ENCODE results near the gene AGO4.
"Not testable (repeated sequence)": the region's sequence is repeated elsewhere in the genome, so short reads cannot be mapped to it uniquely, and the experiment has no call there.

AGO4 gene

DNA sequence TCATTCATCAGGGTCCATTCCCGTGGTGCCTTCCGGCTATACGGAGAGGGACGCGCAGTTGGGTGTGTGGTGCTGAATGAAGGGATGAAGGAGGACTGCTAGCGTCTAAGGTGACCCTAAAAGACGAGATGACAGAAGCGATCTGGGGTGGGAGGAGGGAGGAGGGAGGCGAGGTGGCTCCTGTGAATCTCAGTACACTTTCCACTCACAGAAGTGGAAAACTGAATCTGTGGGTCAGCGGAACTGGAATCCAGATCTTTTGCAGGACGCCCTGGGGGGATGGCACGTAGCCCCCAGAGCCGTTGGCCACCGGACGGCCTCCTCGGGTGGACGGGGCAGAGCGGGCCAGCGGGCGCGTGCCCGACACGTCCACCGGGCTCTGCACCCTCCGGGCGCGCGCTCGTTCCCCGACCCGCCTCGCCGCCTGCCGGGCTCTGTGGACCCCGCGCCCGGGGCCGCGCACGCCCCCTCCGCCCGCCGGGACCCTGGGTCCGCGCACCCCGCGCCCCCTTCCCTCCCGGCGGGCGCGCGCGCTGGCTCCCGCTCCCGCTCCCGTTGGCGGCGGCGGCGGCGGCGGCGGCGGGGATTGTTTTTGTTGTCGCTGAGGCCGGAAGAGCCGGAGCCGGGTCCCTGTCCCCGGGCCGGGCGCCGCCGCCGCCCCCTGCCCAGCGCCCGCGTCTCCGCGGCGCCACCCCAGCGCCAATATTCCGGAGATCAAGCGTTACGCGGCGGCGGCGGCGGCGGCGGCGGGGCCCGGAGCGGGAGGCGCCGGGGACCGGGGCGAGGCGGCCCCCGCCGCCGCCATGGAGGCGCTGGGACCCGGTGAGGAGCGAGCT is at the start of gene AGO4:
Gene AGO4, plus strand, starts transcription at position 403 of the 836 bp plus-strand sequence. Its CDS starts 401 bp downstream, at position 804.
- DNase-seq (ENCODE audit: low read depth), result no peak

DNA sequence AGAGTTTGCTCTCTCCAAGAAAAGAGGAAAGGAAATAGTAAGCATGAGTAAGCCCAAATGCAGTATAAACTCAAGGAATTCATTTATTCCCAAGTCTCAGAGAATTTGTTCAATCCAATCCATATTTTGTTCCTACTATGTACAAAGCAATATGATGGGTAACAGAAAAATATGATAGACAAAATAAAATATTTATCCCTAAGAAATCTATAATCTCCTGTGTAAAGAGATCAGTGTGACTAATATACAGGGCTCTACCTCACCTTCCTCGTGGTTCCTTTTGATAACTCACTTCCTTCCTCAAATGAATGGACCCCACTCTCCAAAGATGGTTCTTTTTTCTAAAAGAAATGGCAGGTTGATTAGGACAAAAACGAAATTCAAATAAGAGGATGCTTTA is 45.7 kb upstream of the AGO4 start:
- DNase-seq (ENCODE audit: low read depth), result no peak

DNA sequence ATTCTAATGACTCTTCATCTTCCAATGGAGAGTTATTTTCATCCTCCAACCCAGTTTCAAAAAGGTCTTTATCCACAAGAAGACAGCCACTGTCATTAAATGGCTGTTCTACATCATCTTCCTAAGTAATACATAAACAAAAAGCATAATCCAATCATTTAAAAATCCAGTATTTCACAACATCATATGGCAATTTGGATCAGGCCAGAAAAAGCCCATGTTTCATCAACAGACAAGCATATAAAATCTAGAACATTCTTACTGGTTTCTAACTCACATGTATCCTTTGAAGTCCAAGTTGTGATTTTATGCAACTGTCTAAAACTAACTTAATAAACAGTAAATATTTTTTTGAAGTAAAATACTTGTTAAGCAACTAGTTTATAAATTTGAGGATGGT is 44.6 kb upstream of the AGO4 start:
- no peak for DNase-seq (ENCODE audit: low read depth)

DNA sequence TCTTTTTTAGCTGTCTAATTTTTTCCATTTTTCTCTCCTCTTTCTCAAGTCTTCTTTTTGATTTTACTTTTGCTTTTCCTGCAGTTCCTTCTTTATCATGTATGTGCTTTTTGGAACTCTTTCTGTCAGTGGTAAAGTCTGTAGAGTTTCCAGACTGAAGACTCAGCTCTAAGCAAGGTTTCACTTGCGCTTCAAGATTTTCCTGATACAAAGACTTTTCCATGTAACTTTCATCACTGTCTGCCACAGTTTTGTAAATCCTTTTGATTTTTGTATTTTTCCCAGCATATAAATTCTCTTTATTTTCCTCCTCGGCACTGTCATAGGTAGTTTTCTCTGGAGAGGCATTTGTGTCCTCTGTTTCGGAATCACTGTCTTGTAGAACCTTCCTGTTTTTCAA is 43.5 kb upstream of the AGO4 start:
- no peak for DNase-seq (ENCODE audit: low read depth)

DNA sequence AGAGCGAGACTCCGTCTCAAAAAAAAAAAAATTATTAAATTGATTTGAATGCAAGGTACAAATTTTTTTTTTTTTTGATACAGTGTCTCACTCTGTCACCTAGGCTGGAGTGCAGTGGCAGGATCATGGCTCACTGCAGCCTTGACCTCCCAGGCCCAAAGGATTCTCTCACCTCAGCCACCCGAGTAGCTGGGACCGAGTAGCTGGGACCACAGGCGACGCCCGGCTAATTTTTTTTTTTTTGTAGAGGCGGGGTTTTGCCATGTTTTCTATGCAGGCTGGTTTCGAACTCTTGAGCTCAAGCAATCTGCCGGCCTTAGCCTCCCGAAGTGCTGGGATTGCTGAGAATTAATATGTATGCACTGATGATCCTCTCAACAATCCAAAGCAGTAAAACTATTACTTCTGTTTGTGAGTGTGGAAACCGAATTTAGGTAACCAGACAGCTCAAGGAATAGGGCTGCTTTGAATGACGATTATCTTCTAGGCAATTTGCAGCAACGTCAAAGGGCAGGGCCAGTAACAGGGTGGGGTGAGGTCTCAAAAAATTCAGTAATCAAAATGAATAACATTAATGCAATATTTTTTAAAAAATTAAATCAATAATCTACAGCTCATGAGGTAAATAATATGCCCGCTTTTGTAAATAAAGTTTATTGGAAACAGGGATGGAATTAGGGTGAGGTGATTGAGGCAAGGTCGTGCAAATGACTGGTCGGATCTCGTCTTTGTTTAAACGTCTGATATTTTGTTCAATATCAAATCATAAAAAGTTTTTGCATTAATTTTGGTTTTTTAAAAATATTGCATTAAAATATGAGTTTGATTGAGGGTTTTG is 39.2 kb upstream of the AGO4 start:
- DNase-seq (ENCODE audit: low read depth), result no peak

DNA sequence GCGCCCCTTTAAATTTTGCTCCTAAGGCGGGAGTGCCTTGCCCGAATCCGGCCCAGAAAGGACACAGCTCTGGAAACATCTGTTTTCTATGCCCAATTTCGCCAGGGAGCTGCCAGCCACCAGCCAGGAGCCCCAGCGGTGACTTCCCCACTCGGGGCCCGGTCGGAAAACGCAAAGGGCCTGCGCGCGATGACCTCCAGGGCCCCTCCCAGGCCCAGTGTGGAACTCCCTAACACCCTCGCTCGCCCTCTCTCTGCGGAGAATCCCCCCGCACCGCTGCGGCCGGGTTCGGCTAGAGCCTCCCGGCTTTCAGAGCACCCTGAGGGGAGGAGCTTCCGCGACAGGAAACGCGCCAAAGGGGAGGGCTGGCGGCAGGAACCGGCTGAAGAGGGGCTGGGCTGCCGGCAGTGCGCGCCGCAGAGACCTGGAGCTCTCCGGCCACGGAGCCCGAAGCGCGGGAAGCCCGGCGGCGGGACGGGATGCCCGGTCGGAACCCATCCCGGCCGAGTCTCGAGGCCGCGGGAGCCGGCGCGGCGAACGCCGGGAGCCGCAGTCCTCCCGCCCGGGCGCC is 38.5 kb upstream of the AGO4 start:
- peak; percentile 73 for DNase-seq (ENCODE audit: low read depth)

DNA sequence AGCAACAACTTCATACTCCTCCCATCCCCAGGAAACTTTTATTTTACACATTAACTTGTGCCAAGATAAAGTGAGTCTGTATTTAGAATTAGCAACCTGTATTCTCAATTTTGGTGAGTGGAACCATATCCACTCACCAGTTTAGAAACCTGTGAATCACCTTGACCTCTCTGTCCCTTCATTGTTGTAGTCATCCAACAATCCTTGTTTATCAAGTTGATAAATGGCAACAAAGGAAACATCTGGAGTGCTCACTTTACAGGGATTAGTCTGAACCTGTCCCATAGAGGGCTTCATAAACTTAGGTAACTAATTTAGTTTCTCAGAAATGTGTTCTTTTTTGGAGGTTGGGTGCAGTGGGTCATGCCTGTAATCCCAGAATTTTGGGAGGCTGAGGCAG is 34.1 kb upstream of the AGO4 start:
- DNase-seq (ENCODE audit: low read depth), result no peak

DNA sequence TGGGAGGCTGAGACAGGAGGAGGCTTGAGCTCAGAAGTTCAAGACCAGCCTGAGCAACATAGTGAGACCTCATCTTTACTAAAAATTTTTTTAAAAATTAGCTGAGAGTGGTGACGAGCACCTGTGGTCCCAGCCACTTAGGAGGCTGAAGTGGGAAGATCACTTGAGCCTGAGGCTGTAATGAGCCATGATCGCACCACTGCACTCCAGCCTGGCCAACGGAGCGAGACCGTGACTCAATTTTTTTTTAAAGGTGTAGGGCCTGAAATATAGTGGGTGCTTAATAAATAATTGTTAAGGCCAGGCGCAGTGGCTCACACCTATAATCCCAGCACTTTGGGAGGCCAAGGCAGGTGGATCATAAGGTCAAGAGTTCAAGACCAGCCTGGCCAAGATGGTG is 31.6 kb upstream of the AGO4 start:
- not testable (repeated sequence) for DNase-seq (ENCODE audit: low read depth)

DNA sequence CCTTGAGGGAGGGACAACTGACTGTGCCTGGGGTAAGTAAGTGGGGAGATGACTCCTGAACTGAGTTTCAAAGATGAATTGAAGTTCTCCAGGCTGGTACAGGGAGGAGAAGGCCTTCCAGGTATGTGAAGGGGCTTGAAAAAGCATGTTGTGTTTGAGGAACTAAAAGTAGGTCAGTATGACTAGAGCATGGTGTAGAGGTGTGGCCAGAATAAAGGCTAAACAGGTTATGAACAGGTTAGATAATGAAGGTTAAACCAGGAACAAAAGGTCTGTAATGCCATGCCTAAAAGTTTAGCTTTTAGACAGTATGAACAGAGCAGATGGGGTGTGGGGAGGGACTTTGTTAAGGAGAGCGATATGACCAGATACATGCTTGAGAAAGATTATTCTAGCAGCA is 30.7 kb upstream of the AGO4 start:
- no peak for DNase-seq (ENCODE audit: low read depth)

DNA sequence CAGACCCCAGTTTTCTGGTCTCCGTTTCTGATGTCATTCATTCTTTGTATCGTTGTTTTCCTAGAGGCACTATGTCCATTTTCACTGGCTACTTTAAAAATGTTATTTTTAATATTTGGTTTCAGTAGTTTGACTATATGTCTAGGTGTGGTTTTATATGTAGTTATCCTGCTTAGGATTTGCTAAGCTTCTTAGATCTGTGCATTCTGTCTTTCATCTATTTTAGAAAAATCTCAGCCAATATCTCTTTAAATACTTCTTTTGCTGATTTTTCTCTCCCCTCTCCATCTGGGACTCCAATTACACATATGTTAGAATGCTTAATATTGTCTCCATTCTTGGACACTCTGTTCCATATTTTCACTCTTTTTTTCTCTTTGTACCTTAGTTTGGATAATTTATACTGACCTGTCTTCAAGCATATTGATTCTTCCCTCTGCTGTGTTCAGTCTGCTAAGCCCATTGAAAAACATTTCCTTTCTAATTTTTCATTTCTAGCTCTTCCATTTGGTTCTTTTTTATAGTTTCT is 24.7 kb upstream of the AGO4 start:
- no peak for DNase-seq (ENCODE audit: low read depth)

DNA sequence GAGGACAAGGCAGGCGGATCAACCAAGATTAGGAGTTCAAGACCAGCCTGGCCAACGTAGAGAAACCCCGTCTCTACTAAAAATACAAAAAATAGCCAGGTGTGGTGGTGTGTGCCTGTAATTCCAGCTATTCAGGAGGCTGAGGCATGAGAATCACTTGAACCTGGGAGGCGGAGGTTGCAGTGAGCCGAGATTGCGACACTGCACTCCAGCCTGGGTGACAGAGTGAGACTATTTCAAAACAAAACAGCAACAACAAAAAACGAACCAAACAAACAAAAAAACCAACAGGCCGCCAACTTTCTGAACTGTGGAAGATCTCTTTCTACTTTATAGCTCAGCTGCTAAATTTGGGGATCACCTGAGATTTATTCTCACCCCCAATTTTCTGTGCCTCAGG is 23.5 kb upstream of the AGO4 start:
- not testable (repeated sequence) for DNase-seq (ENCODE audit: low read depth)

DNA sequence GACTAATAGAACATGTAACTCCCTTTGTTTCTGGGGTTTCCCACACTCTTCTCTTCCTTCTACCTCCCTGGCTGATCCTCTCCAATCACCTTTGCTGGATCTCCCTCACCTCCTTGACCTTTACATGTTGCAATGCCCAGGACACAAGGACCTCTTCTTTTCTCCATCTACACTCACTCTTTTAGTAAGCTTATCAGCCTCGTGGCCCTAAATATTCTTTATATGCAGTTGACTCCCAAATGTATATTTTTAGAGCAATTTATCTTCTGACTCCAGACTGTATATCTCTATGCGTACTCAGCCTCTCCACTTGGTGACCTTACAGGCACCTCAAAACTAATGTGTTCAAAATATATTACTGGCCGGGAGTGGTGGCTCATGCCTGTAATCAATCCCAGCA is 19.7 kb upstream of the AGO4 start:
- no peak for DNase-seq (ENCODE audit: low read depth)

DNA sequence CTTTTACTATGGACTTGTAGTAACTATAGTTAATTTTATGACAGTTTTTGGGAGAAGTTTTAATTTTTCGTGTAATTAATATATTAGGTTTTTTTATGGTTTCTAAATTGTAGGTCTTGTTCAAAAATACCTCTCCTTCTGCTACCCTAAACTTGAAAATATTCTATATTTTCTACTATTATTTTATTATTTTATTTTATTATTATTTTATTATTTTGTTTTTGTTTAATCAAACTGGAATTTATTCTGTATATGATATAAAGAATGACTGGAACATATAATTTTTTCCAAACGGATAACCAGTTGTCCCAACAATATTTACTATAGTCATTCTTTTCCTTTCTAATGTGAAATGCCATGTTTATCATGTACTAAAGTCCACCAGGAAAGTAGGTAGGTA is 17.1 kb upstream of the AGO4 start:
- no peak for DNase-seq (ENCODE audit: low read depth)

DNA sequence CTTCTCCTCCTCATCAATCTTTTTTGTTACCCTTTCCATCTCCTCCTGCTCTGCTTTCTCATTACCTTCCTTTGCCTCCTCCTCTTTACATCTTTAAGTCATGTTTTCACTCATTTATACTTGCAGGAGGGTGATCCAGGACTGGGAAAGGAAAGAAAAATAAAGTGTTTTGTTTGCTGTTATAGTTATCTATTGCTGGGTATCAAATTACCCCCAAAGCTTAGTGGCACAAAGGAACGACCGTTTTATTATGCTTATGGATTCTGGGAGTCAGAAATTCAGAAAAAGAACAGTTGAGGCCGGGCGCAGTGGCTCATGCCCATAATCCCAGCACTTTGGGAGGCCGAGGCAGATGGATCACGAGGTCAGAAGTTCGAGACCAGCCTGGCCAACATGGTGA is 12.5 kb upstream of the AGO4 start:
- no peak for DNase-seq (ENCODE audit: low read depth)

DNA sequence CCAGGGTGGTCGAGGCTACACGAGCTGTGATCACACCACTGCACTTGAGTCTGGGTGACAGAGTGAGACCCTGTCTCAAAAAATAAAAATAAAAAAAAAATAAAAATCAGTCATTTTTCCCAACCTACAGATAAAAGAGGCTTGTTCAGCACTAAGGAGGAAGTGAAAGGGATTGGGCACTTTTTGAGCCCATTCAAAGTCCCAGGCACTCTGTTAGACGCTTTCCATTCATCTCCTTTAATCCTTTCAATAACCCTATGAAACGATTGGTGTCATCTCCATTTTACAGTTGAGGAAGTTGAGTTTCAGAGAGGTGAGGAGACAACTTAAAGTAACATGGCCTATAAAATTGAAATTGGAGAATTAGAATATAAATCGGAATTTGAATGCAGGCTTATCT is 10.4 kb upstream of the AGO4 start:
- no peak for DNase-seq (ENCODE audit: low read depth)

DNA sequence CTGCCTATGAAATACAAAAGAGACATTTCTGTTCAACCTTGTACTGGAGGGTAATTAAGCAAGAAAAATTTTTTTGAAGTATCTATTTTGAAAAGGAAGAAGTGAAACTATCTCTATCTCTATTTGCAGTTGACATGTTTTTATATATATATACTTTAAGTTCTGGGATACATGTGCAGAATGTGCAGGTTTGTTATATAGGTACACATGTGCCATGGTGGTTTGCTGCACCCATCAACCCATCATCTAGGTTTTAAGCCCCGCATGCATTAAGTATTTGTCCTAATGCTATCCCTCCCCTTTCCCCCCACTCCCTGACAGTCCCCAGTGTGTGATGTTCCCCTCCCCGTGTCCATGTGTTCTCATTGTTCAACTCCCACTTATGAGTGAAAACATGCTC is 9.8 kb upstream of the AGO4 start:
- not testable (repeated sequence) for DNase-seq (ENCODE audit: low read depth)

DNA sequence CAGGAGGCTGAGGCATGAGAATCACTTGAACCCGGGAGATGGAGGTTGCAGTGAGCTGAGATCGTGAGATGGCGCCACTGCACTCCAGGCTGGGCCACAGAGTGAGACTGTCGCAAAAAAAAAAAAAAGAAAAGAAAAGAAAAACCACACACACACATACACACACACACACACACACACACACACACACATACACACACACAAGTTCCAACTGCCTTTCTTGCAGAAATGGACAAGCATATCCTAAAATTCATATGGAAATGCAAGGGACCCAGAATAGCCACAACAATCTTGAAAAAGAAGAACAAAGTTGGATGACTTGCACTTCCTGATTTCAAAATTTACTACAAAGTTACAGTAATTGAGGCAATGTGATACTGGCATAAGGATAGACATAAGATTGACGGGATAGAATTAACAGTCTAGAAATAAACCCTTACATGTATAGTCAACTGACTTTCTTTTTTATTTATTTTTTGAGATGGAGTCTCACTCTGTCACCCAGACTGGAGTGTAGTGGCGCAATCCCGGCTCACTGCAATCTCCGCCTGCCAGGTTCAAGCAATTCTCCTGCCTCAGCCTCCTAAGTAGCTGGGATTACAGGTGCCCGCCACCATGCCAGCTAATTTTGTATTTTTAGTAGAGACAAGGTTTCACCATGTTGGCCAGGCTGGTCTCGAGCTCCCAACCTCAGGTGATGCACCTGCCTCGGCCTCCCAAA is 7.5 kb upstream of the AGO4 start:
- not testable (repeated sequence) for DNase-seq (ENCODE audit: low read depth)

DNA sequence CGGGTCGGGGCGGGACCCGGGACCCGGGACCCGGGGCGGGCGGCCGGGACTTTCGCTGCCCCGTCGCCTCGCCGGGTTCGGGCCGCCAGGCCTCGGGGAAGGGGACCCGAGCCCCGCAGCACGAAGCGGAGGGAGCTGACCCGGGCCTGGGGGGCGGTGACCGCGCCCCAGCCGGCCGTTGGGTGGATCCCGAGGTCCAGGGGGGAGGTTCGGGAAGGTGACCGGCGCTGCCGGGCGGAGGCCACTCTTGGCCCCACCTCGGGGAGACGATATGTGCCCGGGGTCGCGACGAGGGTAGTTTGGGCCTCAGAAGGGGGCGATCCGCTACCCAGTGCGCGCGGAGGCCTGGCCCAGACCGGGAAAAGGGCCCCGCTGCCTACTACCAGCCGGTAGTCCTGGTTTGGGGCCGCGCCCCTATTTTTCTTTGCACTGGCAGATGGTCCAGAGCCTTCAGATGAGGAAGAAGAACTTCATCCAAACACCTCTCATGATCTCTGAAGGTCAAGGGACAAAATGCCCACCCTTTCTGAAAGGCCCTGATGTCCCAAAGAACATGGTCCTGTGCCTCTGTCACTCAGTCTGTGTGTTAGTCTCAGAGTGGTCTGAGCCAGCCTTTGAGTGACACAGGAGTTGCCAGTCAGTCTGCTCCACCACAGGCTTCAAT is 766 bp downstream of the AGO4 start:
- no peak for DNase-seq (ENCODE audit: low read depth)

DNA sequence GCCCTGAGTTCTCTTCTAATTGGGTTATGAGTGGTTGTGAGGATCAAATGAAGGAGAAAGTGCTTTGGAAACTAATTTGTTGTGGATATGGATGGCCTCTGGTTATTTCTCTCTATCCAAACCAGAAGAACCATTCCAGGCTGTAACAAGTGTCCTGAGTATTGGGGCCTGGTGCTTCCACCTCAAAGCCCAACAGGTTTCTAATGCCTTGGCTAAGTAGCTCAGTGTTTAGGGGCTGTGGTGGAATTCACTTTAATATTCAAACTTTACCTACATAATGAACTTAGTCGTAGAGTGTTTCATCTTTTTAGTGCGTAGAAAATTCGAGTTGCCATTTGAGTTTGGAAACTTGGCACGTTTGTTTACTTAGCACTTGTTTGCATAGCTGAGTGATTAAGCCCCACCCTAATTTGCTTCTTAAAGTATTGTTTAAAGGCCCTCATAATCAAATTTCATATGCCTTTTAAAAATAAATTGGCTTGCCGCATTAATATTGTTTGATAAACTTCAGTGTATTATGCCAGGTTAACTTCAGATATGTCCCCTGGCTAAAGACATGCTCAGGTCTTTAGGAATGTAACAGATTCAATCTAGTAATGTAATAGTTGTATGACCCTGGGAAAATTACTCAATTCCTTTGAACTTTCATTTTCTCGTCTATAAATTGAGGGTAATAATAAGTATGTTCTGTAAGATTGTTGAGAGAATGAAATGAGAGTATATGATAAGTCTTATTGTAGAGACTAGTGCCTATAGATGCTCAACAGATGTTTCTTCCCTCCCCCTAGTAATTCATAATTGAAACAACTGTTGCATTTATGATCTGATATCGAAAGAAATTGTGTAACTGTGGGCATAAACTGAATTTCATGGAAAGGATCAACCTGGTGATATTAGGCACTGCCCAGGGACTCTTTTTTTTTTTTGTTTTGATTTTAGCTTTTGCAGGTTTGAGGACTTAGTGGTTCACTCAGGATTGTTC is 1.6 kb downstream of the AGO4 start:
- no peak for DNase-seq (ENCODE audit: low read depth)
